Mesendoderm (in vitro differentiated cells): ENCODE data around the gene ZNF410.

ENCODE experiments used
- DNase-seq: peaks from one replicate; pipeline ENCODE4 v3.0.0; 2013
- H2AK5ac ChIP-seq: 2 replicates; pipeline ENCODE4 v1.6.1; 2013; ENCODE audit warnings: low read length, inconsistent platforms
- H2BK120ac ChIP-seq: 2 replicates; pipeline ENCODE4 v1.6.1; 2013; ENCODE audit warnings: low read depth, mild to moderate bottlenecking, low read length, moderate library complexity, mixed read lengths
- H2BK15ac ChIP-seq: replicated peaks from 2 replicates; pipeline ENCODE4 v1.6.1; 2013; ENCODE audit warnings: low read depth, mild to moderate bottlenecking, moderate library complexity
- H2BK5ac ChIP-seq: 2 replicates; pipeline ENCODE4 v1.6.1; 2013; ENCODE audit warnings: low read length, inconsistent platforms
- H3K18ac ChIP-seq: 2 replicates; pipeline ENCODE4 v1.6.1; 2013; ENCODE audit warnings: mild to moderate bottlenecking, low read length, mixed read lengths
- H3K23ac ChIP-seq: one replicate; pipeline ENCODE4 v1.6.1; 2013; ENCODE audit warnings: low read length
- H3K27ac ChIP-seq: 2 replicates; pipeline ENCODE4 v1.5.1; 2013; ENCODE audit warnings: low read depth, mild to moderate bottlenecking, inconsistent platforms, low read length, moderate library complexity
- H3K27me3 ChIP-seq: 2 replicates; pipeline ENCODE4 v1.6.1; 2013; ENCODE audit warnings: low read length, control low read depth, mild to moderate bottlenecking, inconsistent platforms; ENCODE audit not compliant: insufficient read depth, poor library complexity
- H3K36me3 ChIP-seq: 2 replicates; pipeline ENCODE4 v1.6.1; 2013; ENCODE audit warnings: low read length, inconsistent platforms; ENCODE audit not compliant: control insufficient read depth, insufficient read depth
- H3K4ac ChIP-seq: one replicate; pipeline ENCODE4 v1.6.1; 2013; ENCODE audit warnings: low read depth, mild to moderate bottlenecking, low read length, moderate library complexity
- H3K4me1 ChIP-seq: 2 replicates; pipeline ENCODE4 v1.6.1; 2013; ENCODE audit warnings: low read depth, low read length, inconsistent platforms; ENCODE audit not compliant: control insufficient read depth
- H3K4me2 ChIP-seq: 2 replicates; pipeline ENCODE4 v1.6.1; 2013; ENCODE audit warnings: low read length
- H3K4me3 ChIP-seq: 2 replicates; pipeline ENCODE4 v1.5.1; 2013; ENCODE audit warnings: mild to moderate bottlenecking, low read length
- H3K56ac ChIP-seq: one replicate; pipeline ENCODE4 v1.6.1; 2013; ENCODE audit warnings: low read length
- H3K79me1 ChIP-seq: 2 replicates; pipeline ENCODE4 v1.6.1; 2013; ENCODE audit warnings: low read length, inconsistent platforms
- H3K79me2 ChIP-seq: 2 replicates; pipeline ENCODE4 v1.6.1; 2013; ENCODE audit warnings: mild to moderate bottlenecking, low read length; ENCODE audit not compliant: control insufficient read depth, insufficient read depth
- H3K9ac ChIP-seq: 2 replicates; pipeline ENCODE4 v1.6.1; 2013; ENCODE audit warnings: low read length, inconsistent platforms
- H4K5ac ChIP-seq: one replicate; pipeline ENCODE4 v1.6.1; 2013; ENCODE audit warnings: low read length
- H4K8ac ChIP-seq: one replicate; pipeline ENCODE4 v1.6.1; 2013; ENCODE audit warnings: low read depth, mild to moderate bottlenecking, control low read depth, low read length, moderate library complexity
- WGBS: extraction: QIAGEN DNeasy Blood & Tissue Kit; methylation state at CpG from one replicate; pipeline ENCODE4 v1.1.7; 2013; ENCODE audit warnings: low lambda C conversion rate, missing lambda C conversion rate; ENCODE audit not compliant: insufficient coverage; ENCODE audit errors: extremely low coverage; 5-methylcytosine and 5-hydroxymethylcytosine counted together

The ZNF410 gene

DNA sequence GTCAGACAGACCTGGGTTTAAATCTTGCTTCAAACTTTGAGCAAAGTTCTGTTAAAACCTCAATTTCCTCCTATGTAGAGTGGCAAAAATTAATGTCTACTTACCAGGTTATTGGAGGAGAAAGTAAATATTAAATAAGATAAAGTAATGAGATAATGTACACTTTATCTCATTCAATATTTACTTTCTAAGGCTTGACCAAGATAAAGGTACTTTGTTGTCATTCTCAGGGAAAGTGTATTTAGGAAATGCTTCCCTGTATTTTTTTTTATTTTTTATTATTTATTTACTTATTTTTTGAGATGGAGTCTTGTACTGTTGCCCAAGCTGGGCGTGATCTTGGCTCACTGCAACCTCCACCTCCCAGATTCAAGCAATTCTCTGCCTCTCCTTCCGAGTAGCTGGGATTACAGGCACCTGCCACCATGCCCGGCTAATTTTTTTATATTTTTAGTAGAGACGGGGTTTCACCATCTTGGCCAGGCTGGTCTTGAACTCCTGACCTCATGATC, 58.6 kb downstream of the ZNF410 start:
- H3K23ac ChIP-seq: no peak overlapping the region

DNA sequence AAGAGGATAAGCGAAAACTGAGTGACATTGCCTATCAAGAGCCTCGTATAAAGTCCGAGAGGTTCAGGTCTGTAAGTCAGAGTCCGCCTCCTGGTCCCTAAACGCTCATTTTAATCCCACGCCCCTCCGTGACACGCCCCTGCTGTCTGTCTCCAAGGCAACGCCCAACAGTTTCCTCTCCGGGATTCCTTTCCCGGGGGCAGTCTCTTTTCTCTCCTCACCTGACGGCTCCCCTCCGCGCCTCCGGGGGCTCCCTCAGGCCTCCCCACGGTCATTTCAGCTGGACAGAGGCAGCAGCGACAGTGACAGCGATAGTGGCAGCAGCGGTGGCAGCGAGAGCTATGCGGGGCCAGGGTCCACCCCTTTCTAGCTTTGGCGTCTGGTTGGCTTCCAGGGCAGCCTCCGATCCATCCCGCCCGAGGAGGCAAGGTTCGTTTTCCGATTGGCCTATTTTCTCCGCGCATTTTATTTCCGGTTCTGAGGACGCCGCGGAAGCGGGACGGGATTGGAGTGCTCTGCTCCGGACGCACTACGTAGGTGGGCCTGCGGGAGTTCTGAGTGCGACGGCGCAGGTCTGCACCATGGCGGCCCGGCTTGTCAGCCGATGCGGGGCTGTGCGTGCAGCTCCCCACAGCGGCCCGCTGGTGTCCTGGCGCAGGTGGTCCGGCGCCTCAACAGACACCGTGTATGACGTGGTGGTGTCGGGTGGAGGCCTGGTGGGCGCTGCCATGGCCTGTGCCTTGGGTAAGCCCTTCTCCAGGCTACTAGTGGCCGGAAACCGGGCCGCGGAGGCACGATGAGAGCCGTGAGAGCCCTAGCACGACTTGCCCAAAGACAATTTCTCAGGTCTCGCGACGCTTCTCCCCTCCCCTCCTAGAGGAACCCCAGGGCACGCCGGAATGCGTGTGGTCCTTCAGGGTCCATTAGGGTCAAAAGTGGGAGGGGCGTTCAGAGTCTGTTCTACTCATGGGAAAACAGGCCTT, 63.4 kb downstream of the ZNF410 start, which contains the start of the genes COQ6 and FAM161B:
TSS of gene COQ6 (plus strand) at position 551 of the 983 bp plus-strand sequence. CDS start at position 582, 31 bp downstream.
TSS of gene FAM161B (minus strand) at position 343 of the 983 bp plus-strand sequence. CDS start at position 275, 68 bp downstream.
- Histone ChIP-seq H3K27me3 (no peaks in the 10 kb centered on the region), H3K56ac (peak within 1 kb of the TSS; percentile 100), H2AK5ac (no peak within 1 kb of the TSS), H3K27ac (peak within 1 kb of the TSS; percentile 80), H2BK5ac (no peak within 1 kb of the TSS), H3K18ac (no peak within 1 kb of the TSS), H3K4me2 (peak within 1 kb of the TSS; percentile 88), H3K4me3 (peak within 1 kb of the TSS; percentile 86), H2BK15ac (no peak within 1 kb of the TSS), H4K8ac (no peak within 1 kb of the TSS), H3K79me1 (no peaks in the 10 kb centered on the region), H3K36me3 (no peaks in the 10 kb centered on the region), H4K5ac (no peak within 1 kb of the TSS), H2BK120ac (no peak within 1 kb of the TSS), H3K79me2 (no peaks in the 10 kb centered on the region), H3K9ac (peak within 1 kb of the TSS; percentile 94), H3K4ac (no peak within 1 kb of the TSS), H3K23ac (peak within 1 kb of the TSS; percentile 87), H3K4me1 (no peaks in the 10 kb centered on the region)
- WGBS: no CpG with 5 or more reads among the region's 70 CpGs
- peak; percentile 99 for DNase-seq

More for the DNA sequence above, 58.6 kb downstream of the ZNF410 start:
- Histone ChIP-seq H4K8ac (no peak overlapping the region), H2AK5ac (no peak overlapping the region), H3K18ac (no peak overlapping the region), H2BK15ac (no peak overlapping the region), H3K4me3 (no peak overlapping the region), H3K79me1 (no peaks in the 10 kb centered on the region), H3K27ac (no peak overlapping the region), H3K56ac (no peak overlapping the region), H2BK120ac (no peak overlapping the region), H3K9ac (no peak overlapping the region), H3K4ac (no peak overlapping the region), H3K79me2 (no peaks in the 10 kb centered on the region), H4K5ac (no peak overlapping the region), H2BK5ac (no peak overlapping the region), H3K4me1 (no peaks in the 10 kb centered on the region), H3K36me3 (no peaks in the 10 kb centered on the region), H3K27me3 (no peaks in the 10 kb centered on the region), H3K4me2 (no peak overlapping the region)
- DNase-seq: no peak
- no CpG with 5 or more reads among the region's 4 CpGs for WGBS

DNA sequence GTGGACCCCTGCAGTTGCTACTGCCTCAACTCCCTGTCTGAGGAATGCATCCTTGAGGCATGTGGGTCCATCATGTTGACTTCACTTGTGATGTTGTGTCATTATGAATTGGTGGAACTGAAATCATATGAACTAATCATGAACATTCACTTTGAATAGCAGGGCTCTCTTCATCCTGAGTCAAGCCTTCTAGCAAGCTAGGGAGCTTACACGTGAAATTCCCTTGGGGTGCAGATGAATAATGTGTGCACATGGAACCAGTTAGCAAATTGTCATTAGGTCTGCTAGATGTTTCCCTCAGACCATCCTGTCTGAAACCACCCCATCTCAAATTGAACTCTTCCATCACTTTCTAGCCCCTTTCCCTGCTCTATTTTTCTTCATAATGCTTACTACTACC, 67.1 kb downstream of the ZNF410 start:
- no peak overlapping the region for H3K4ac ChIP-seq
- peaks cover 1% of the 10 kb centered on the region for H3K36me3 ChIP-seq
- no CpG with 5 or more reads among the region's 1 CpG for WGBS
- H3K79me1 ChIP-seq: no peaks in the 10 kb centered on the region
- H3K23ac ChIP-seq: no peak overlapping the region
- no peak overlapping the region for H3K4me2 ChIP-seq
- no peak overlapping the region for H2BK120ac ChIP-seq
- H3K56ac ChIP-seq: no peak overlapping the region
- no peak overlapping the region for H4K8ac ChIP-seq
- H3K4me3 ChIP-seq: no peak overlapping the region
- no peak overlapping the region for H3K18ac ChIP-seq
- no peak overlapping the region for H2BK15ac ChIP-seq
- no peak overlapping the region for H4K5ac ChIP-seq
- no peak overlapping the region for H3K27ac ChIP-seq
- no peak overlapping the region for H2AK5ac ChIP-seq
- H2BK5ac ChIP-seq: no peak overlapping the region
- no peaks in the 10 kb centered on the region for H3K4me1 ChIP-seq
- H3K27me3 ChIP-seq: no peaks in the 10 kb centered on the region
- H3K79me2 ChIP-seq: no peaks in the 10 kb centered on the region
- no peak for DNase-seq
- no peak overlapping the region for H3K9ac ChIP-seq

DNA sequence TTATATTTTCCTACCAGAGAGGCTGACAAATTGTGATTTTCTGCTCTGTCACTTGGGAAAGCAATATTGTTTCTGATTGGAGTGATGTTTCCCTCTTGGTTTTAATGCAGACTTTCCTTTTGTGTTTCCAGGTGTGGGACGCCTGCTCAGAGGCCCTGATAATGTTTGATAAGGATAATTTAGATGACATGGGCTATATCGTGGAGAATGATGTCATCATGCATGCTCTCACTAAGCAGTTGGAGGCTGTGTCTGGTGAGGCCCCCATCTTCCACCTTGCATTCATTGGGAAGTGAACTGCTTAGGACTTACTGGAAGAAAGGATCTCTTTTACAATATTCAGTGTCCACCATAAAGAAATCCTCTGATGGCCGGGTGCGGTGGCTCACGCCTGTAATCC, 69.0 kb downstream of the ZNF410 start:
- Histone ChIP-seq H3K79me2 (no peaks in the 10 kb centered on the region), H2AK5ac (no peak overlapping the region), H3K56ac (no peak overlapping the region), H2BK5ac (no peak overlapping the region), H3K36me3 (peaks cover 3% of the 10 kb centered on the region), H3K4me3 (no peak overlapping the region), H3K4me1 (no peaks in the 10 kb centered on the region), H3K18ac (no peak overlapping the region), H2BK15ac (no peak overlapping the region), H4K5ac (no peak overlapping the region), H2BK120ac (no peak overlapping the region), H3K23ac (no peak overlapping the region), H3K4ac (no peak overlapping the region), H3K27ac (no peak overlapping the region), H3K4me2 (no peak overlapping the region), H4K8ac (no peak overlapping the region), H3K9ac (no peak overlapping the region), H3K27me3 (no peaks in the 10 kb centered on the region), H3K79me1 (no peaks in the 10 kb centered on the region)
- DNase-seq: no peak
- no CpG with 5 or more reads among the region's 5 CpGs for WGBS

DNA sequence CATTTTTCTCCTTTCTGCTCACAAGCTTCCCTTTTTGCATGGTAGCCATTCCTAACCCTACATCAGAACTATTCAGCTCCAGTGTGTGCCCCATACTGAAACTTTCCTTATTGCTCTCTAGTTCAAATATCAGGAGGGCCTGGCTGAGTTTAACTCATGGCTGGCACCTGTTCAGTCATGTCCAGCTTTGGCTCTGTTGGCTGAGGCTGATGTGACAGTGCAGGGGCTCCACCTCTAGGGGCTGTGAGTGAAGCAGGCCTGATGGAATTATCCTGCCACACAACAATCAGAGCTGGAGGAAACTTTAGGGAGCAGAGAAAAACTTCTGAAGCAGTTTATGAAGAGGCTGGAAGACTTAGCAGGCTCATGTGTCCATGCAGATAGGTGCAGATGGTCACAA, 71.9 kb downstream of the ZNF410 start:
- H2BK15ac ChIP-seq: no peak overlapping the region
- H2BK120ac ChIP-seq: no peak overlapping the region
- no peaks in the 10 kb centered on the region for H3K4me1 ChIP-seq
- no peak for DNase-seq
- H4K8ac ChIP-seq: no peak overlapping the region
- no peak overlapping the region for H3K18ac ChIP-seq
- H2BK5ac ChIP-seq: no peak overlapping the region
- H3K4me3 ChIP-seq: no peak overlapping the region
- H3K79me2 ChIP-seq: no peaks in the 10 kb centered on the region
- no peak overlapping the region for H3K4ac ChIP-seq
- peaks cover 9% of the 10 kb centered on the region for H3K36me3 ChIP-seq
- H4K5ac ChIP-seq: no peak overlapping the region
- no peaks in the 10 kb centered on the region for H3K79me1 ChIP-seq
- H3K4me2 ChIP-seq: no peak overlapping the region
- no peak overlapping the region for H3K56ac ChIP-seq
- no peak overlapping the region for H3K27ac ChIP-seq
- no peak overlapping the region for H2AK5ac ChIP-seq
- H3K23ac ChIP-seq: no peak overlapping the region
- H3K9ac ChIP-seq: no peak overlapping the region
- H3K27me3 ChIP-seq: no peaks in the 10 kb centered on the region
